Panc1 (cell line): ENCODE data around the gene PM20D1.

Experiments used
- CTCF ChIP-seq: fragments of 450-650 bp; IDR thresholded peaks from 2 replicates; pipeline ENCODE4 v1.5.1; 2017; ENCODE audit warnings: mild to moderate bottlenecking
- POLR2AphosphoS5 ChIP-seq: IDR thresholded peaks from 2 replicates; pipeline ENCODE4 v1.6.1; 2012; ENCODE audit warnings: mild to moderate bottlenecking, low read depth, low read length, moderate library complexity
- REST ChIP-seq, 2 experiments: IDR thresholded peaks; 2 replicates each; pipeline ENCODE4 v1.6.1; 2011 to 2012; ENCODE audit warnings: low read depth in 2 of 2, control low read depth in 1 of 2, low read length in 1 of 2, mild to moderate bottlenecking in 1 of 2, moderate library complexity in 1 of 2; ENCODE audit not compliant: insufficient read depth in 1 of 2

DNA sequence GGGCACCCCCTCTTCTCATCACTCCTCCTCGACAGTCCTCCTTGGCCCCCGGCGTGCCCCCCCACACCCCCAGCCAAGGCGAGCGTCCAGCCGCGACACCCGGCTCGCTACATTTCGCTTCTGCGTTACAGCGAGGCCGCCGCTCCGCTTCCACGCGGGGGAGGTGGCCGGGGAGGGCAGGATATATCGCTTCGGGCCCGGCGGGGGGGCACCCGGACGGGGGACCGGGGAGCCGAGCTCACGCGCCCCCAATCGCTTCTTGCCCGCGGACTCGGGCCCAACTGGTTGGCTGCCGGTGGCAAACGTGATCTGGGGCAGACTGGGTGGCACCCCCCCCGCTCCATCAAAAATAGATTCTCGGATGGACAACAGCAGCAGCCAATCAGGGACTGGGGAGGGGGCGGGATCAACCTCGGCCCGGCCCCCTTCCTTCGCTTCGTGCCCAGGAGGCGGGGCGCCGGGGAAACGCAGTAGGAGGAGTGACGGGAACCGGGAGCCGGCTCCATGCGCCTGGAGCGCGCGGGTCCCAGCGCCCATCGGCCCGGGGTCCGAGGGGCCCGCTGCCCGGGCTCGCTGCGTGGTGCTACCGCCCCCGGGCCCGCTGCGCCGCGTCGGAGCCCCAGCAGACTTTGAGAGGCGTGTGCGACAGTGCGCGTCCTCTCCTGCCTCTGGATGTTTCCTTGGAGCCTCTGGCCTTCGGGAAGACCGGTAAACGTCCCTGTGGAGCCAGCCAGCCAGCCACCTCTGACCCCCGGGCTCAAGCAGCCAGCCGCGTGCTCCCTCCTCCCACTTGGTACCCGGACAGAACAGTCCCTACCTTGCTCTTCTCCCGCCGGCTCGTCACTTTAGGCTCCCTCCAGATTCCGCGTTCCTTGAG is 36.8 kb downstream of the PM20D1 start, which contains the start of gene SLC41A1:
- no peak for TF ChIP-seq CTCF
- peak; percentile 62 for TF ChIP-seq POLR2AphosphoS5
- no peak for TF ChIP-seq REST (IDR thresholded peaks at IDR 0.05; ENCODE audit: insufficient read depth in 1 of 2, low read depth in 2 of 2, low read length in 1 of 2)
